ENCODE measurements around the gene BABAM2. TPM values are rescaled to one million over a fixed set of nuclear protein-coding genes. Genes with fewer than 3 reads are reported as not detected.

Gene BABAM2
- total RNA-seq, 1 donor from 2014 or later, result 33.9 TPM

- H3K27me3 Mint-ChIP-seq (ENCODE audit: low read depth), result no peaks in the 10 kb centered on the region
- H3K9me3 Mint-ChIP-seq (ENCODE audit: low read depth), result no peaks in the 10 kb centered on the region
- no peak for TF ChIP-seq CTCF (IDR thresholded peaks at IDR 0.05)
- peaks cover 80% of the 10 kb centered on the region for H3K4me1 Mint-ChIP-seq (ENCODE audit: low read depth)
- H3K36me3 Mint-ChIP-seq (ENCODE audit: low read depth), result no peaks in the 10 kb centered on the region
- H3K4me3 Mint-ChIP-seq (ENCODE audit: unreplicated experiment), result no peak overlapping the region
- peak overlapping the region; percentile 95 for H3K27ac Mint-ChIP-seq (ENCODE audit: unreplicated experiment)
- DNase-seq (ENCODE audit: low spot score), result no peak
These were observed 431.9 kb downstream of the BABAM2 start for GRCh38 chr2:28322456-28322855.

- Mint-ChIP-seq H3K36me3 (ENCODE audit: low read depth) (no peaks in the 10 kb centered on the region), H3K27me3 (ENCODE audit: low read depth) (no peaks in the 10 kb centered on the region), H3K9me3 (ENCODE audit: low read depth) (no peaks in the 10 kb centered on the region), H3K27ac (ENCODE audit: unreplicated experiment) (peak overlapping the region; percentile 95), H3K4me1 (ENCODE audit: low read depth) (peaks cover 86% of the 10 kb centered on the region), H3K4me3 (ENCODE audit: unreplicated experiment) (no peak overlapping the region)
- no peak for TF ChIP-seq CTCF (IDR thresholded peaks at IDR 0.05)
- no peak for DNase-seq (ENCODE audit: low spot score)
These were observed 432.5 kb downstream of the BABAM2 start for GRCh38 chr2:28322981-28323396.

DNA sequence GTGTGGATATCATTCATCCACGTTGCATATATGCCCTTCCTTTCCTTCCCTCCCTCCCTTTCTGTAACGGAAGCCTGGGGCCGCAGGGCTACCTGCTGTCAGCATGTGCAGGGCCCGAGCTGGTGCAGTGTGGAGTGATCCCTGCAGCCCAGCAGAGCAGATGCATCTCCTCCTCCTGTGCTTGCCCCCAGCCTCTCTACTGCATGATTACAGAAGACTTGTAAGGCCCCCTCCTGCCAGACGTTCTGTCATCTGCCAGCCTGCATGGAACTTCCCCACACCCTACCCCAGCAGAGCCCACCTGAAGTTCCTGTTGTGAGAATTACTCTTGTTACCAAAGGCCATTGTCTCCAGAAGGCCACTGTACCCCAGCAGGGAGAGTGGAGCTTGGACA lies 434.6 kb downstream of the BABAM2 start:
- Mint-ChIP-seq H3K27ac (ENCODE audit: unreplicated experiment) (peak overlapping the region; percentile 33), H3K9me3 (ENCODE audit: low read depth) (no peaks in the 10 kb centered on the region), H3K27me3 (ENCODE audit: low read depth) (no peaks in the 10 kb centered on the region), H3K4me1 (ENCODE audit: low read depth) (peaks cover 90% of the 10 kb centered on the region), H3K36me3 (ENCODE audit: low read depth) (no peaks in the 10 kb centered on the region), H3K4me3 (ENCODE audit: unreplicated experiment) (no peak overlapping the region)
- no peak for TF ChIP-seq CTCF (IDR thresholded peaks at IDR 0.05)
- no peak for DNase-seq (ENCODE audit: low spot score)

DNA sequence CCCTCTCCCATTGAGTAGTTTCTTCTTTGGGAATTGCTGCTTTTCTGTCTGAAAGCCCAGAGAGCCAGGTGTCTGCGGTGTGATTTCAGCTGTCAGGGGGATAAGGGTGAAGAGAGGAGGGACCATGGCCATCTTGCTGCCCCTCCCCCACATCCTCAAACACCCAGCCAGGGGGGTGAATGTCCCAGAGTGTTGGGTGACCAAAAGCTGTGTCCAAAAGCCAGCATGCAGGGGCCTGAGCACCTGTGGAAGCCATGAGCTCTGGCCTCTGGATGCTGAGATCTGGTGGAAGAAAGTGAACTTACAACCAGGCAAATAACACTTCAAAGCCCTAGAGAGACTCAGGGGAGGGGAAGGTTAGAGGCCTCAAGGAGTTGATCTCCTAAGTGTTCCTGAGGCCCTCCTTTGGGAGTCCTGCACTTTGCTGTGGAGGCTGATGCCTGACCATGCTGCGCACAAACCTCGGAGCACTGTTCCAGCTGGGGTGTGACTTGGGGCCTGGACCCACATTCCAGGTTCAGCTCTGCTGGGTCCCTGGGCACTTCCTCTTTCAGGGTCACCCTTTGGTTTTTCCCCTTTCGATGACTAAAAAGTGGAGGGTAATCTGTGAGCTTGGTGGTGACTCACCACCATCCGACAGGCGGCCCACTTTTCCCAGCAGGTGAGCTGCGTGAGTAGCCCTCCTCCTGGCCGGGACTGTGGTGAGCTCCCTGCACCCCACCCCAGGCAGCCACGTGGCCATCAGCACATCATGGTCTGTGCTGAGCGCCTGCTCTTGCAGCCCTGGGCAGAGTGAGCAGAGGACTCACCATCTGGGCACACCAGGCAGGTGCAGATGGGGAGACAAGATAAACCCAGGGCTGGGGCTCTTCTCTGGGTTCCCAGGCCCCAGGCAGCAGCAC lies 435.3 kb downstream of the BABAM2 start:
- DNase-seq (ENCODE audit: low spot score), result no peak
- Mint-ChIP-seq H3K9me3 (ENCODE audit: low read depth) (no peaks in the 10 kb centered on the region), H3K4me1 (ENCODE audit: low read depth) (peaks cover 83% of the 10 kb centered on the region), H3K27me3 (ENCODE audit: low read depth) (no peaks in the 10 kb centered on the region), H3K27ac (ENCODE audit: unreplicated experiment) (peak overlapping the region; percentile 45), H3K4me3 (ENCODE audit: unreplicated experiment) (no peak overlapping the region), H3K36me3 (ENCODE audit: low read depth) (no peaks in the 10 kb centered on the region)
- no peak for TF ChIP-seq CTCF (IDR thresholded peaks at IDR 0.05)

DNA sequence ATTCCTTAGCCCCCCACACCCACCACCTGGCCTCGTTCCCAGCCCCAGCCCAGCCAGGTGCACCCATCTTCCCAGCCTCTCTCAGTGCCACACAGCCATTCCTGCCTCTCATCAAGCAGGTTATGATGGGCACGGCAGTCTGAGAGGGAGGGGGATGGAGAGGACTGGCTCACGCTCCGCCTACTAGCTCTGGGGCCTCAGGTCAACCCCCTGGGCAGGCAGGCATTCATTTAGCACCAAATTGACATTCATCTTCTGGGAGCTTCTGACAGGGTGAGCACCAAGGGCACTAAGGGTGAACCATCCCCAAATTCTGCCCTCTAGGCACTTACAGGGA lies 435.9 kb downstream of the BABAM2 start:
- Mint-ChIP-seq H3K9me3 (ENCODE audit: low read depth) (peaks cover 5% of the 10 kb centered on the region), H3K27ac (ENCODE audit: unreplicated experiment) (peak overlapping the region; percentile 90)

More for the DNA sequence above, 435.9 kb downstream of the BABAM2 start:
- TF ChIP-seq CTCF (IDR thresholded peaks at IDR 0.05), result no peak
- H3K4me1 Mint-ChIP-seq (ENCODE audit: low read depth), result peaks cover 77% of the 10 kb centered on the region
- no peak for DNase-seq (ENCODE audit: low spot score)
- H3K4me3 Mint-ChIP-seq (ENCODE audit: unreplicated experiment), result no peak overlapping the region
- peaks cover 2% of the 10 kb centered on the region for H3K36me3 Mint-ChIP-seq (ENCODE audit: low read depth)
- H3K27me3 Mint-ChIP-seq (ENCODE audit: low read depth), result no peaks in the 10 kb centered on the region
